Hematopoietic multipotent progenitor cell treated with erythropoietin and hydrocortisone succinate and interleukin-3 and kit ligand, for 6 days (in vitro differentiated cells): ENCODE measurements around the gene RGS3.

ENCODE experiments used
- DNase-seq: peaks from one replicate; pipeline ENCODE4 v3.0.0-alpha.2; 2015

The RGS3 gene

GRCh38 chr9:113645227-113645977 lies 181.9 kb downstream of the RGS3 start:
- DNase-seq = no peak

GRCh38 chr9:113645978-113646253 lies 182.4 kb downstream of the RGS3 start:
- no peak for DNase-seq

- no peak for DNase-seq
Observed at GRCh38 chr9:113646491-113646890, 183.0 kb downstream of the RGS3 start.
